Muscle layer of duodenum (tissue), 2 donors: ENCODE results near the gene PTPRQ.

Source experiments
- H3K27ac ChIP-seq: one replicate; pipeline ENCODE4 v1.7.0; 2013; ENCODE audit warnings: mild to moderate bottlenecking, low read length
- H3K27me3 ChIP-seq: one replicate; pipeline ENCODE4 v1.7.0; 2013; ENCODE audit warnings: low read depth, mild to moderate bottlenecking, control low read depth, low read length
- H3K36me3 ChIP-seq, 2 donors: one replicate each; pipeline ENCODE4 v1.7.0; 2013; ENCODE audit warnings: low read length in 2 of 2, control low read depth in 1 of 2, mild to moderate bottlenecking in 1 of 2; ENCODE audit not compliant: insufficient read depth in 2 of 2, control insufficient read depth in 1 of 2
- H3K4me1 ChIP-seq, 2 donors: one replicate each; pipeline ENCODE4 v1.7.0; 2013; ENCODE audit warnings: low read length in 2 of 2, mild to moderate bottlenecking in 2 of 2, control low read depth in 1 of 2, moderate library complexity in 1 of 2; ENCODE audit not compliant: insufficient read depth in 2 of 2, control insufficient read depth in 1 of 2
- H3K4me3 ChIP-seq, 2 donors: one replicate each; pipeline ENCODE4 v1.7.0; 2013; ENCODE audit warnings: low read length in 2 of 2, low read depth in 1 of 2, mild to moderate bottlenecking in 1 of 2
- H3K9me3 ChIP-seq, 2 donors: one replicate each; pipeline ENCODE4 v1.7.0; 2013; ENCODE audit warnings: low read length in 2 of 2, control low read depth in 1 of 2, mild to moderate bottlenecking in 1 of 2; ENCODE audit not compliant: control insufficient read depth in 1 of 2
- donor health status: healthy.

Gene PTPRQ

DNA sequence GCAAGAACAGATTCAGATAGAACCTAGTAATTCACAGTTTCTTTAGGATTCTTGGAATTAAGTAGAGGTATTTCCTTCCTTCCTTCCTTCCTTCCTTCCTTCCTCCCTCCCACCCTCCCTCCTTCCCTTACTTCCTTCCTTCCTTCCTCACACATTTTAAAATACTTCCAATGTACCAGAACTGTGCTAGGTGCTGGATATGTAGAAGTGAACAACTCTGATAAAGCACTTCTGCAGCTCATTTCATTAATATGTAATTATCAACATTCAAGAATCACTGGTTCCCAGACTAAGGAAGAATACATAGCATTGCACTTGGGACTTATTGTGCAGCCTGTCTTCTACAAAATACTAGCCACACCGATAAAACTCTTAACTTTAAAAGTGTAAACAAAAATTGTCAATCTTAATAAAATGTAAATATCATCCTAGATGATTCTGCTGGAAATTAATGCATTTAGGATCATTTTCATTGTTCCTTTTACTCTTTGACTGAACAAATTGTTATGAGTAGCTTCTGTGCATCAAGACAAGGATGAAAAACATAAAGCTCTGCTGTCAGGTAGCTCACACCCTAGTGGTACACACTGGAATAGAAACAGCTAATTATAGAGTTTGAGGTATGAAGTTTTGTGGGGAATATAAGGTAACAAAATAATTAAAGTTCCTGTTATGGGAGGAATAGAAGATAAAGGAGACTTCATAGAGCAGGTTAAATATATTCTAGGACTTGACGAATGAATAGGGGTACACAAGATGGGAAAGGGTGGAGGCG lies 163.5 kb downstream of the PTPRQ start:
- no peaks in the 10 kb centered on the region for H3K27me3 ChIP-seq
- no peaks in the 10 kb centered on the region for H3K36me3 ChIP-seq
- no peaks in the 10 kb centered on the region for H3K4me1 ChIP-seq
- H3K4me3 ChIP-seq = no peak overlapping the region
- no peaks in the 10 kb centered on the region for H3K9me3 ChIP-seq
- no peak overlapping the region for H3K27ac ChIP-seq

DNA sequence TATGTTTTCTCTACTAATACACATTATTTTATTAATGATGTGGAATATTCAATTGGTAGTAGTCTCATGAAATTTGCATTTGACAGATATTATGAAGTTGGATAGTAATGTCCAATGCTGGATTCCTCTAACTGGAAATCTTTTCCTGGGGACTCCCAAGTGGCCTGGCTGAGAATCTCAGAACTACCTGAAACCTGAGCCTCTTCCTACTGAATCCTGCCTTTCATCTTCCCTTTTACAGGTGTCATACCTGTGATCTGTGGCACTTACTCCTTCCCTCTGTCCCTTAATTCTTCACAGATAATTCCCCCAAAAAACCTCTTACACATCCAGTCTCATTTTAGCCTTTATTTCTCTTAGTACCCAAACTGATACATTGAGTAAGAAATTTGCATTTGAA lies 173.7 kb downstream of the PTPRQ start:
- Histone ChIP-seq H3K4me3 (no peak overlapping the region), H3K27ac (no peak overlapping the region), H3K27me3 (no peaks in the 10 kb centered on the region), H3K4me1 (no peaks in the 10 kb centered on the region), H3K36me3 (no peaks in the 10 kb centered on the region), H3K9me3 (no peaks in the 10 kb centered on the region)

DNA sequence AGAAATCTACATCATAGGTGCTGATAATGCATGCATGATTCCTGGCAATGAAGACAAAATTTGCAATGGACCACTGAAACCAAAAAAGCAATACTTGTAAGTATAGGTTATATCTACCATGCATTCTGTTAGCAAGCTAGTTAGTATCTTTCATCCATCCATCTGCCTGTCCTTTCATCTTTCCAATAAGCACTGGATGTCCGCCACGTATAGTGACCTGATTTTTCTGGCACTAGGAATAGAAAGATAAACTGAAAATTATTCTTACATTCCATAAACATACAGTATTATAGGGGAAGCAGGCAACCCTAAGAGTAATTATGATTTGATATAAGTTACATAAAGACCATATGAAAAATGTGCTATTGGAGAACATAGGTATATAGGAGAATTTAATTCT lies 176.2 kb downstream of the PTPRQ start:
- no peaks in the 10 kb centered on the region for H3K27me3 ChIP-seq
- no peaks in the 10 kb centered on the region for H3K4me1 ChIP-seq
- no peak overlapping the region for H3K27ac ChIP-seq
- peaks cover 0 to under 1% of the 10 kb centered on the region in 2 donors for H3K36me3 ChIP-seq
- no peak overlapping the region for H3K4me3 ChIP-seq
- no peaks in the 10 kb centered on the region for H3K9me3 ChIP-seq

DNA sequence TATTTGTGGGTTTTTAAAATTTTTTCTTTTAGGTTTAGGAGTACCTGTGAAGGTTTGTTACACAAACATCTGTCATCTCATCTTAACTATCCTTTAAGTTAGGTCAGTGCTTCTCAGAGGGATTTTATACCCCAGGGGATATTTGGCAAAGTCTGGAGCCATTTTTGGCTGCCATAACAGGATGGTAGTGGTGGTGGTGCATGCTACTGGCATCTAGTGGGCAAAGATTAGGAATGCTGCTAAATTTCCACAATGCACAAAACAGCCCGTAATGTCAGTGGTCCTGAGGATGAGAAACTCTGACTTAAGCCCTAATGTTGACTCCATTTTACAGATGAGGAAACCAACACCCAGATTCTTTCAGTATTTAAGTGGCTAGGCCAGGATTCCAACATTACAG lies 178.2 kb downstream of the PTPRQ start:
- Histone ChIP-seq H3K27ac (no peak overlapping the region), H3K4me3 (no peak overlapping the region), H3K27me3 (no peaks in the 10 kb centered on the region), H3K9me3 (no peaks in the 10 kb centered on the region), H3K4me1 (no peaks in the 10 kb centered on the region), H3K36me3 (peaks cover 0 to 4% of the 10 kb centered on the region in 2 donors)

DNA sequence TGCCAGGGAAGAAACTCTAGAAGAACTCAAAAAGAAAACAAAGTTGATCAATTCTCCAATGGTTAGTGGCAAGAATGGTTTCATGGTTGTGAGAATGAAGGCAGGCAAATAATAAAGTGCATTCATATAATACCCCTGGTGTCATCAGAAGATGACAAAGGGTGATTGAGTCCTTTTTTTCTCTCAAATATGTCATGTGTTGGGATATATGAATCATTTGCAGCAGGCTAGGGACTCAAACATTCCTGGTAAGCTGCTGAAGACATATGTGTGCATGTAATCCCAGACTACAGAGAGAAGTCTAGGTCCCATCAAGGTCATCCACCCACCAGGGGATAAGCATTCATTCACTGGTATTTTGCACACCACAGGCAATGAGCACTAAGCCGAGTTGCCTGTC lies 181.0 kb downstream of the PTPRQ start:
- no peak overlapping the region for H3K27ac ChIP-seq
- peaks cover 0 to 7% of the 10 kb centered on the region in 2 donors for H3K36me3 ChIP-seq
- H3K4me1 ChIP-seq = no peaks in the 10 kb centered on the region
- no peaks in the 10 kb centered on the region for H3K9me3 ChIP-seq
- H3K4me3 ChIP-seq = no peak overlapping the region
- no peaks in the 10 kb centered on the region for H3K27me3 ChIP-seq

DNA sequence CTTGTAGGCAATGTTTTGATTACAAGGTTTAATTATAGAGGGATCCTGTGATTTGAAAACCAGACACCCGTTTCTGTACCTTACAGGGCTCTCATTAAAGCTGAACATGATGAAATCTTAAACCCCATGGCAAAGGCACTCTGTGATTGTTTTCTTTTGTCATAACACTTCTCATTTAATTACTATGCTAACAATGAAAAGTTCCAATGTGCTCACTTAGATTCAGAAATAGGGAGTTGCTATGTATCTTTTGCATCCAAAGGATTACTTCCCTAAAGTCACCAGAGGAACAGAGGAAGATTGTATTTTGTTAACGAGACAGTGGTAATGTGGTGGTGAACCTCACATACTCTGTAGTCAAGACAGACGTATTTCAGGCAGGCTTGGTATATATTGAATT lies 181.9 kb downstream of the PTPRQ start:
- H3K4me1 ChIP-seq = no peaks in the 10 kb centered on the region
- no peak overlapping the region for H3K27ac ChIP-seq
- no peak overlapping the region for H3K4me3 ChIP-seq
- no peaks in the 10 kb centered on the region for H3K9me3 ChIP-seq
- H3K27me3 ChIP-seq = no peaks in the 10 kb centered on the region
- peaks cover 0 to 7% of the 10 kb centered on the region in 2 donors for H3K36me3 ChIP-seq

DNA sequence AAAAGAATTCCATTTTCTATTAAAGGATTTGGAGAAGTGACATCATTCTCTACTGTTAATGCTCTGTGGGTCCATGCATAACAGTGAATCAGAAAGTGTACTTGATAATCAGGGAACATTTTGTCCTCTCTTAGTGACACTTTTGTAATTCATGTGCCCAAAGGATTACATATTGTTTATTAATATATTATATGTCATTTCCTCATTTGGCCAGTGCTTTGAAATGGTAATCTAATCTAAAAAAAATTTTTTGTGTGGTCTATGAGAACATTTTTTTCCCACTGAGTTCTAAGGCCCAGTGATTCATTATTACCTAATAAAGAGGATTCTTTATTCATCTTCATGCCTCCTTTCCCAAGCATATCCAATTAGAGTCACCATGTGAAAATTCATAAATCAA lies 183.7 kb downstream of the PTPRQ start:
- H3K4me3 ChIP-seq = no peak overlapping the region
- H3K27ac ChIP-seq = no peak overlapping the region
- H3K36me3 ChIP-seq = peaks cover 0 to 7% of the 10 kb centered on the region in 2 donors
- H3K9me3 ChIP-seq = no peaks in the 10 kb centered on the region
- no peaks in the 10 kb centered on the region for H3K27me3 ChIP-seq
- no peaks in the 10 kb centered on the region for H3K4me1 ChIP-seq

DNA sequence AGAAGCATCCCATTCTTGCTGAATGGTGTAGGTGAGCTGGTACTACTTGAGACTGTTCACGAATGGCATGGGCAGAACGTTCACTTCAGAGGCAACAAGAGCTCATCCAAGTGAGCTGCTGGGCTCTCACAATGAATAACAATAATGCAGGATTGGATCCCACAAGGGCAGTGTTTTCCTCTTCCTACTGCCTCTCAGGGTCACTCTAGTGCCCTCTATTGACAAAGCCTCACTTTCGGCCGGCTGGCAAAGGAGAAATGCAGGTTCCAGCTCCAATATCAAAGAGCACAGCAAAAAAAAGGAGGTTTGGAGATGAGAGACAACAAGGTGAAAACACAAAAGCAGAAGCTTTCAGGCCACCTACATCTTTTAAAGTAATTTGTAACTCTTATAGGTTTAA lies 188.8 kb downstream of the PTPRQ start:
- H3K4me1 ChIP-seq = no peaks in the 10 kb centered on the region
- no peak overlapping the region for H3K4me3 ChIP-seq
- no peaks in the 10 kb centered on the region for H3K36me3 ChIP-seq
- H3K9me3 ChIP-seq = no peaks in the 10 kb centered on the region
- H3K27ac ChIP-seq = no peak overlapping the region
- no peaks in the 10 kb centered on the region for H3K27me3 ChIP-seq

DNA sequence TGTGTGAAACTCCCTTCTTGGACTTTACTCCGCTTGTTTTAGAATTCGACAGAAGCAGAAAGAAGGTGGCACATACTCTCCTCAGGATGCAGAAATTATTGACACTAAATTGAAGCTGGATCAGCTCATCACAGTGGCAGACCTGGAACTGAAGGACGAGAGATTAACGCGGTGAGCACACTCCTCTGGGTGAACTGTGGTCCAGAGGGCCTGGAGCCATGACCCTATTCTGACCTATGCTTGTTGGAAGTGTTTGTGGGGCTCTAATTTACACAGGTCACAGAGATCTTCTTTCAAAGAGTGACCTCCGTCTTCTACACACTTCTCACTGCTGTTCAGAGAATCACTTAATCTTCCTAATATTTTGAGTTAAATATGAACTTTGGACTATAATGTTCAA lies 190.9 kb downstream of the PTPRQ start:
- Histone ChIP-seq H3K4me3 (no peak overlapping the region), H3K27ac (no peak overlapping the region), H3K36me3 (no peaks in the 10 kb centered on the region), H3K4me1 (no peaks in the 10 kb centered on the region), H3K9me3 (no peaks in the 10 kb centered on the region), H3K27me3 (no peaks in the 10 kb centered on the region)

DNA sequence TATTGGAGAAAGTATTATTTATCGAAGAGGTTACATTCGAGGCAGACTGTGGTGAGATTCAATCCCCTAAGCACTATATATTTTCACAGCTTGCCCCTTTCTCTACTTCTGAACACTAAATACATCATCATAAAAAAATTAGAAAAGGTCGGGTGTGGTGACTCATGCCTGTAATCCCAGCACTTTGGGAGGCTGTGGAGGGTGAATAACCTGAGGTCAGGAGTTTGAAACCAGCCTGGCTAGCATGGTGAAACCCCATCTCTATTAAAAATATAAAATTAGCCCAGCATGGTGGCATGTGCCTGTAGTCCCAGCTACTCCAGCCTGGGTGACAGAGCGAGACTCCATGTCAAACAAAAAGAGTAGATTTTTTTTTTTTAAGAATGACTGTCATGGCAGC lies 192.8 kb downstream of the PTPRQ start:
- H3K36me3 ChIP-seq = no peaks in the 10 kb centered on the region
- H3K4me3 ChIP-seq = no peak overlapping the region
- H3K9me3 ChIP-seq = no peaks in the 10 kb centered on the region
- H3K4me1 ChIP-seq = no peaks in the 10 kb centered on the region
- H3K27ac ChIP-seq = no peak overlapping the region
- H3K27me3 ChIP-seq = no peaks in the 10 kb centered on the region

DNA sequence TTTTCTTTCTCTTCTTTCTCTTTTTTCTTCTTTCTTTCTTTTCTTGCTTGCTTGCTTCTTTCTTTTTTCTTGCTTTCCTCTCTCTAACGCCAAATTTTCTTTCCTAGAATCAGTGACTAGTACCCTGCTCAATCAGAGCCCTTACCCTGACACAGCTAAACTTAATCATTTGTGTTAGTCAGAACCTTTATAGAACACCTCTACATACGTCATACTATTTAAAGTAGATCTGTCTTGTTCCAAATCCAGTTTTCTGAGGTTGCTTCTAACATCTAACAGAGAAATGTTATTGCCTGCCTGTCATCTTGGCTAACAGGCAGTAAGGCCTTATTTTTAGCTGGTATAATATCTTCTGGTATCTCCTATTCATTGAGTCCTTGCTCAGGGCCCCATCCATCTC lies 197.9 kb downstream of the PTPRQ start:
- Histone ChIP-seq H3K27ac (no peak overlapping the region), H3K4me1 (no peaks in the 10 kb centered on the region), H3K9me3 (no peaks in the 10 kb centered on the region), H3K4me3 (no peak overlapping the region), H3K27me3 (no peaks in the 10 kb centered on the region), H3K36me3 (no peaks in the 10 kb centered on the region)

DNA sequence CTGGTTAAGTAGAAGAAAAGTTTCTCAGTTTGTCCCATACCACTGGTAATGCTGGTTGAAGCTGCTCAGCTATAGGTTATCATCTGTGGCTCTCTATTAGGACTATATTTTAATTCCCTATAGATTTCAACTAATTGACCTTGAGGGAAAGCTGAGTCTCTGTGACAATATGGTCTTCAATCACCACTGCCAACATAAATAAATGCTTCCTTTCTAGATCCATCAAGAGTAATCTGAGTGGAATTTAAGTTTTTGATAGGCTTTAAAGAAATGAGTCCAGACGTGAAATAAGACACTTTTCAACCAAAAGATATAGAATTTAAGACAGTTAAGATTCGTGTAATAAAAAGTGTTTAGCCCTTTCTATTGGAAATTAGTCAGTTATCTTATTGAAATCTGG lies 199.9 kb downstream of the PTPRQ start:
- H3K36me3 ChIP-seq = no peaks in the 10 kb centered on the region
- no peak overlapping the region for H3K4me3 ChIP-seq
- H3K9me3 ChIP-seq = no peaks in the 10 kb centered on the region
- H3K27ac ChIP-seq = no peak overlapping the region
- no peaks in the 10 kb centered on the region for H3K4me1 ChIP-seq
- no peaks in the 10 kb centered on the region for H3K27me3 ChIP-seq
